Mammary epithelial cell (primary cell): ENCODE results near the gene ADNP2.

Experiments used
- CTCF ChIP-seq, 2 donors: IDR thresholded peaks in 1 of 2; conservative IDR thresholded peaks in 1 of 2; 2 replicates each; pipeline ENCODE4 v1.5.1; 2011 to 2012; ENCODE audit warnings: inconsistent platforms in 2 of 2, low read length in 2 of 2, mild to moderate bottlenecking in 2 of 2, control low read depth in 1 of 2, low read depth in 1 of 2; ENCODE audit not compliant: insufficient read depth in 1 of 2; ENCODE audit errors: extremely low read depth in 1 of 2
- EZH2 ChIP-seq: IDR thresholded peaks from 2 replicates; pipeline ENCODE4 v1.6.1; 2012; ENCODE audit warnings: low read length, inconsistent platforms, borderline replicate concordance

GRCh38 chr18:80068571-80069272 is 40.3 kb upstream of the ADNP2 start:
- TF ChIP-seq CTCF (conservative IDR thresholded peaks at IDR 0.05 in 1 of 2, IDR thresholded peaks at IDR 0.05 in 1 of 2; ENCODE audit: extremely low read depth in 1 of 2, insufficient read depth in 1 of 2, low read depth in 1 of 2, low read length in 2 of 2) (no peak), EZH2 (no peak)
